ENCODE measurements around the gene AK8. TPM values are rescaled to one million over a fixed set of nuclear protein-coding genes. Genes with fewer than 3 reads are reported as not detected.

The AK8 gene
- total RNA-seq, 2 donors from 2014 or later, result 0.26 TPM; not detected in 1

GRCh38 chr9:132801659-132802058 is 76.4 kb downstream of the AK8 start:
- no peak for ATAC-seq
- Histone ChIP-seq H3K27me3 (no peaks in the 10 kb centered on the region), H3K36me3 (replicated peaks in 1 of 2; ENCODE audit: insufficient read depth in 1 of 2, low read depth in 2 of 2) (no peaks in the 10 kb centered on the region), H3K4me3 (no peak overlapping the region), H3K27ac (no peak overlapping the region), H3K9me3 (no peaks in the 10 kb centered on the region), H3K4me1 (peaks cover 5% of the 10 kb centered on the region)
- DNase-seq, result no peak
- no peak for TF ChIP-seq POLR2A (IDR thresholded peaks at IDR 0.05)
- TF ChIP-seq, protein P1, sequence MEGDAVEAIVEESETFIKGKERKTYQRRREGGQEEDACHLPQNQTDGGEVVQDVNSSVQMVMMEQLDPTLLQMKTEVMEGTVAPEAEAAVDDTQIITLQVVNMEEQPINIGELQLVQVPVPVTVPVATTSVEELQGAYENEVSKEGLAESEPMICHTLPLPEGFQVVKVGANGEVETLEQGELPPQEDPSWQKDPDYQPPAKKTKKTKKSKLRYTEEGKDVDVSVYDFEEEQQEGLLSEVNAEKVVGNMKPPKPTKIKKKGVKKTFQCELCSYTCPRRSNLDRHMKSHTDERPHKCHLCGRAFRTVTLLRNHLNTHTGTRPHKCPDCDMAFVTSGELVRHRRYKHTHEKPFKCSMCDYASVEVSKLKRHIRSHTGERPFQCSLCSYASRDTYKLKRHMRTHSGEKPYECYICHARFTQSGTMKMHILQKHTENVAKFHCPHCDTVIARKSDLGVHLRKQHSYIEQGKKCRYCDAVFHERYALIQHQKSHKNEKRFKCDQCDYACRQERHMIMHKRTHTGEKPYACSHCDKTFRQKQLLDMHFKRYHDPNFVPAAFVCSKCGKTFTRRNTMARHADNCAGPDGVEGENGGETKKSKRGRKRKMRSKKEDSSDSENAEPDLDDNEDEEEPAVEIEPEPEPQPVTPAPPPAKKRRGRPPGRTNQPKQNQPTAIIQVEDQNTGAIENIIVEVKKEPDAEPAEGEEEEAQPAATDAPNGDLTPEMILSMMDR (IDR thresholded peaks at IDR 0.05), result no peak
- intact Hi-C loops (cut with DNase I), result loop anchor here (5.0 kb wide), 1 partner anchor 294 kb away; no protein-coding TSS in a partner anchor
- whole genome bisulfite sequencing, 2 donors, result 87 to 100% methylated on average over 1 to 4 of the region's 4 CpGs

- no peak overlapping the region for H3K4me3 ChIP-seq
- WGBS, 2 donors, result 16 to 26% methylated on average over 16 to 22 of the region's 22 CpGs
- TF ChIP-seq, protein P1 (IDR thresholded peaks at IDR 0.05), result peak; percentile 77 to 95 (median 92)
- TF ChIP-seq POLR2A (IDR thresholded peaks at IDR 0.05), result no peak
- peaks cover 5% of the 10 kb centered on the region for H3K4me1 ChIP-seq
- no peaks in the 10 kb centered on the region for H3K27me3 ChIP-seq
- H3K36me3 ChIP-seq (replicated peaks in 1 of 2; ENCODE audit: insufficient read depth in 1 of 2, low read depth in 2 of 2), result no peaks in the 10 kb centered on the region
- H3K9me3 ChIP-seq, result no peaks in the 10 kb centered on the region
- DNase-seq, result peak; percentile 78 to 85 (median 84)
- H3K27ac ChIP-seq, result no peak overlapping the region
- intact Hi-C loops (cut with DNase I), result loop anchor here (5.0 kb wide), 1 partner anchor 293 kb away; no protein-coding TSS in a partner anchor
- peak; percentile 84 for ATAC-seq
Observed at GRCh38 chr9:132800038-132800648, 77.9 kb downstream of the AK8 start.

DNA sequence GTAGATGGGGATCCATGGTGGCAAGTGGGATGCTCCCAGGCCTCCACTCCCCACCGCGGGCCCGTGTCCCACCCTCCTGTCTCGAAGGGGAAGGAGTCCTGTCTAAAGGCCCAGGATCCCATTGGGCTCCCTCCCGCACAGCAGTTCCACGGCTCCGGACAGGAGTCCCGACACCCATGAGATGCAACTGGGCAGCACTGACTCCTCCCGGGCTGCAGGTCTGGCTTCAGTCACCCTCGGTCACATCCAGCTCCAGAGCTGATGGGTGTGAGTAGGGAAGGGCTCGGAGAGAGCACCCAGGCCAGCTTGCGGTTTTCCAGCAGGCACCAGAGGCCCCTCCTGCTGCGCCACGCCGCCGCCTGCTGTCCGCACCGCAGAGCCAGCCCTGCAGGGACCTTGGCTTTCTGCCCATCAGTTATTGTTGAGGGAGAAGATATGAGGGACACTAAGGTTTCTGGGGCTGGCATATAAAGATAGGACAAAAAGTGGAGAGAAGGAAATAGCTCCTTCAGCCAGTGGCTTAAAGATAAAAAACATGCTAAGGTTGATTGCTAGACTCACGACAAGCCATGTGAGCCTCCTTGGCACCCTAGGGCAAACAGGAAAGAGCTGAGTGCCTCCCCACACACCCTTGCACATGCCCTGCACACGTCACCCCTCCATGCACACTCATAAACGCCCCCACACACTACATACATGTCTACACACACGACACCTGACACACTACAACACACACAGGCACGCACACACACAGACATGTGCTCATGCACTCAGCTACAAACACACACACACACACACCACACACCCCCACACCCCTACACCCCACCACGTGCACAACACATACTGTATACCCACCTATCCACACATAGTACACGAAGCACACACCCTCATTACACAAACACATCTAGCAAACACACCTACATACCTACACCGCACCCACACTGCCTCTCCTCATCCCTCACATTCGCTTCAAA is 79.0 kb downstream of the AK8 start:
- no peak for TF ChIP-seq POLR2A (IDR thresholded peaks at IDR 0.05)
- TF ChIP-seq, protein P1 (IDR thresholded peaks at IDR 0.05), result no peak
- Histone ChIP-seq H3K27me3 (no peaks in the 10 kb centered on the region), H3K27ac (no peak overlapping the region), H3K4me1 (peaks cover 5% of the 10 kb centered on the region), H3K4me3 (no peak overlapping the region), H3K9me3 (no peaks in the 10 kb centered on the region), H3K36me3 (replicated peaks in 1 of 2; ENCODE audit: insufficient read depth in 1 of 2, low read depth in 2 of 2) (no peaks in the 10 kb centered on the region)
- ATAC-seq, result no peak
- intact Hi-C loops (cut with DNase I), result loop anchor here (10.0 kb wide), 1 partner anchor 384 kb away; the partner anchor contains the start of gene CFAP77
- DNase-seq, result no peak
- WGBS, 2 donors, result 64 to 67% methylated on average over 12 to 26 of the region's 27 CpGs

DNA sequence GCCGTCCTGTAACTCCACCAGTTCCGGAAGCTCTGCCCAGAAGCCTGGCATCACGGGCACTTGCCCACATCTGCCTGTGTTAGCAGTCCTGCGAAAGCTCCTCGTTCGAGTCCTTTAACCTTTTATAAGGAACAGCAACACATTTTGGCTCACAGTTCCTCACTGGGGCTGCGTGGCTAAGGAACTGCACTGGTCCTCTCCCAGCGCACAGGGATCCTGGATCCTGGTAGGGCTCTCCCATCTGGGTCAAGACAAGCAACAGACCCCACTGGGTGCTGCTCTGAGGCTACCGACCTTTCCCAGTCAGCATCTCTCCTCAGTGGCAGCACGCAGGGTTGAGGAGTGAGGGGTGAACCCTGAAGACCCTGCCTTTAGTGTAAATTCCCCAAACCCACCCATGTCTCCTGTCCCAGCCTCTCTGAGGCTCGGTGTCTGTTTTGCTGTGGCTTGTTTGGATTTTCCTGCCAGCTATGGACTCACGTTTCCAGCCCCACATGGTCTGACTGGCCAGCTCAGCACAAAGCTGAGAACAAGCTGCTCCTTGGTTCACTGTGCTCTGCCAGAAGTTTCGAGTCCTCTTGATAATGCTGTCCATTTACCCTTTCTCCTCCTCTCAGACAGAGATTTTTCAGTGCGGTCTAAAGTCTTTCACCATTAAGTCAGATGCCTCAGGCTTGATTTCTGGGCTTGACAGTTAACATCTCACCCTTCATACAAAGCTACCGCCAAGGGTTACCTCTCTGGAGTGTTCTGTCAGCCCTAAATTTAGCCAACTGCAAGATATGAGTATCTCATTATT is 80.0 kb downstream of the AK8 start:
- WGBS, 2 donors, result 66 to 68% methylated on average over 14 to 15 of the region's 15 CpGs
- no peaks in the 10 kb centered on the region for H3K36me3 ChIP-seq (replicated peaks in 1 of 2; ENCODE audit: insufficient read depth in 1 of 2, low read depth in 2 of 2)
- no peaks in the 10 kb centered on the region for H3K27me3 ChIP-seq
- TF ChIP-seq, protein P1 (IDR thresholded peaks at IDR 0.05), result no peak
- no peak for TF ChIP-seq POLR2A (IDR thresholded peaks at IDR 0.05)
- ATAC-seq (no peak), DNase-seq (peak in 1 of 4 donors; percentile 15)
- H3K27ac ChIP-seq, result no peak overlapping the region
- peaks cover 5% of the 10 kb centered on the region for H3K4me1 ChIP-seq
- H3K9me3 ChIP-seq, result no peaks in the 10 kb centered on the region
- no peak overlapping the region for H3K4me3 ChIP-seq
- intact Hi-C loops (cut with DNase I), result loop anchor here (10.0 kb wide), 1 partner anchor 383 kb away; the partner anchor contains the start of gene CFAP77

Data from body of pancreas (tissue), 4 donors.